ENCODE data around the gene DEK.
"Not testable (repeated sequence)": the region's sequence is repeated elsewhere in the genome, so short reads cannot be mapped to it uniquely, and the experiment has no call there.

Gene DEK

GRCh38 chr6:18204691-18205090 is 59.6 kb downstream of the DEK start:
- DNase-seq = no peak

GRCh38 chr6:18203786-18204185 is 60.5 kb downstream of the DEK start:
- no peak for DNase-seq

- no peak for DNase-seq
Measured at GRCh38 chr6:18192026-18192425, 72.3 kb downstream of the DEK start.

- DNase-seq = no peak
Measured at GRCh38 chr6:18189196-18189595, 75.1 kb downstream of the DEK start.

GRCh38 chr6:18187701-18188100 is 76.6 kb downstream of the DEK start:
- DNase-seq = no peak

GRCh38 chr6:18186540-18187250 is 77.6 kb downstream of the DEK start:
- no peak for DNase-seq

GRCh38 chr6:18186033-18186432 is 78.3 kb downstream of the DEK start:
- no peak for DNase-seq

- no peak for DNase-seq
Measured at GRCh38 chr6:18185624-18186023, 78.7 kb downstream of the DEK start.

GRCh38 chr6:18183766-18184165 is 80.6 kb downstream of the DEK start:
- DNase-seq = no peak

- no peak for DNase-seq
Measured at GRCh38 chr6:18182568-18182967, 81.8 kb downstream of the DEK start.

GRCh38 chr6:18179770-18180356 is 84.5 kb downstream of the DEK start:
- peak in 12 of 51 donors; percentile 1 to 25 (median 2) for DNase-seq

GRCh38 chr6:18178960-18179615 is 85.2 kb downstream of the DEK start:
- no peak for DNase-seq

- DNase-seq = no peak
Measured at GRCh38 chr6:18177286-18177965, 86.9 kb downstream of the DEK start.

GRCh38 chr6:18176198-18176597 is 88.1 kb downstream of the DEK start:
- not testable (repeated sequence) for DNase-seq

All from hypothalamus (tissue), 51 donors.